GM21576 (cell line): ENCODE measurements around the gene TNNT2.

Source experiments
- ATAC-seq: cut with Tn5 transposase; IDR thresholded peaks from one replicate; pipeline ENCODE4 v1.9.1; 2021; ENCODE audit warnings: mild to moderate bottlenecking, moderate library complexity; ENCODE audit not compliant: unreplicated experiment

TNNT2 gene

GRCh38 chr1:201377611-201378092 lies at the start of gene TNNT2:
Gene TNNT2, minus strand, starts transcription at chr1:201377680. Its CDS starts 4,426 bp downstream, at chr1:201373254.
- no peak for ATAC-seq

- ATAC-seq, result no peak
Observed at GRCh38 chr1:201426479-201427310, 49.2 kb upstream of the TNNT2 start.

- no peak for ATAC-seq
Observed at GRCh38 chr1:201424146-201424545, 46.7 kb upstream of the TNNT2 start.

- ATAC-seq, result no peak
Observed at GRCh38 chr1:201423655-201424054, 46.2 kb upstream of the TNNT2 start.

DNA sequence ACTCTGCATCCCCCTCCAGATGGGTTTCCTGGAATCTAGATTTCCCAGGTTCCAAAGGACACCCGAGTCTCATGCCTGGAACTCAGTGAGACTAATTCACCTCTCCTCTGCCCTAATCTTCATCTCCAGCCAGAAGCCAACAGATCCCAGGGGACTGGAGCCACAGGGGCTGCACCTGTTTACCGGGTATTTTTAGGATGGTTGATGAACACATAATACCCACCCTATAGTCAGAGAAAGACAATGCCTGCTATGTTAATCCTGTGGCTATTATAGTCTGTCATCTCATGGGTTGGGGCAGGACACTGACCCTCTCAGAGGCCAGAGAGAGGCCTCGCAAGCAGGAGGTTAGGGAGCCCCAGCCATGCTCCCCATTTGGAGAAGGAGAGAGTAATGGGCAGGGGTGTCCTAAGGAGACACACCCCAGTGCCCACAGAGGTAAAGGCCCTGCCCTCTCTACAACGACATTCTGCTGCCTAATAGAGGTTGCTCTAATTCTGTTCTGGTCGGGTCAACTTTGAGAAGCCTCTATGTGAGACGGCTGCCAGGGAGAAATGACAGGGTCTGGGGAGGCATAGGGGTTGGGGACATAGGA lies 45.1 kb upstream of the TNNT2 start:
- no peak for ATAC-seq

- no peak for ATAC-seq
Observed at GRCh38 chr1:201422026-201422425, 44.5 kb upstream of the TNNT2 start.

DNA sequence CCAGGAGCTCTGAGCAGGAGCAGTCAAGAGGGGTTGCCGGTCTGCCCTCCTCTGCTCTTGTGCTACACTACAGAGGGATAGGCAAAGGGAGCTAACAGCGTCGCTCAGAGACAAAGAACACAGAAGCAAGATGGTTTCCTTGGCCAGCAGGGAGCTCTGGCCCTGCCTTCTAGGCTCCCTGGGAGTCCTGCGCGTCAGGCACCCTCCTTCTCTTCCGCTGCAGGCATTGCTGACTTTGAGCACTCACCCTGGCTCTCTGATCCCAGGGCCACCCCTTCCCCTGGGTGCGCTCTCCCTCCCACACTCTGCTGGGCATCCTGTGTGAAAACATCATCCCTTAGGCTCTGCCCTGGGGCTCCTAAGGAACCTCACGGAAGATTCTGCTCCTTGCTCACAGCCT lies 43.6 kb upstream of the TNNT2 start:
- no peak for ATAC-seq

DNA sequence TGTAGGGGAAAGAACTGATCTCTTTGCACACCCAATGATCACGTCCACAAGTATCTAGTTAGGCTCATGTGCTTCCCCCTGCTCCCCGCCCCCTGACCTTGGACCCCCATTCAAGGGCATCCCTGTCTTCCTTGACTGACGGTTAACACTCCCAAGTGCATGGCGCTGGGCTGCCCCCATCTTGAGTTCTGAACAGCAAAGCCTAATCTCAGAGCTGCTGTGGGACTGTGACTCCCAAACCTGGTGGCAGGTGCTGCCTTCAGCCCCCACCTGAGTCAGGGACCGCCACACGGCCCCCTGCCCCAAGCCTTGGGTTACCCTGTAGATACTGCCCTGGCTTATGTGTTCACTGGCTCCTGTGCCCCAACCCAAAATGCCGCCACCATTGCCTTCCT lies 43.1 kb upstream of the TNNT2 start:
- no peak for ATAC-seq

- no peak for ATAC-seq
Observed at GRCh38 chr1:201419746-201420607, 42.5 kb upstream of the TNNT2 start.

DNA sequence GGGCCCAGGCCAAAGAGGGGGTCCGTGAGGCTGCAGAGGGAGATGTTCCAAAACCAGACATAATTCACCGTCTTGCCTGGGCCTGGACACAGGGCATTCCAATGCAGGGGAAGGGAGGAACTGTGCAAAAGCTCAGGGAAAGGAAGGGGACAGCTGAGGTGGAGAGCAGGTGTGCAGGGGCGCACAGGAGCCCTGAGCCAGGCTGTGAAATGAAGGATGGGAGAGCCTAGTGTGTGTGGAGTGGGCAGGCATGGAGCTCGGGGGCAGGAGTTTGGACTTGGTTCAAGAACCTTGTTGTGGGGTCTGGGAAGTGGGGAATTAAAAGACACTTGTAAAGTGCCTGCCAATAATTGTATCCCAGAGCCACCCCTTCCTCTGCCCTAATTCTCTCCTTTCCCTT lies 41.8 kb upstream of the TNNT2 start:
- no peak for ATAC-seq

DNA sequence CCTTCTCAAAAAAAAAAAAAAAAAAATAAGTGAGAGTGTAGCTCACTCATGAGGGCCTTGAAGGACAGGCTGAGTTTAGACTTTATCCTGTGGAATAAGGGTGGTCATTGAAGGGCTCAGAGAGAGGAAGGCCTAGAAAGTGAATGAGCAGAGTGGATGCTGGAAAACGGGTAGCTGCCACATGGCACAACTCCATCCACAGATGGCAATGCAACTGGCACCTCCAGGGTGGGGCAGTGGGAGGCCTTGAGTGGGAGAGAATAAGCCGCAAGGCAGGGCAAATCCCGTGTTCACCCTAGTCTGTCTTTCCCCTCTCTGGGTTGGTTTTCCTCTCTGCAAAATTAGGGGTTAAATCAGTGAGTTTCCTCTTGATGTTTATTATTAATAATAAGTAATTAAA lies 41.0 kb upstream of the TNNT2 start:
- ATAC-seq, result no peak

GRCh38 chr1:201414051-201414738 lies 36.7 kb upstream of the TNNT2 start:
- no peak for ATAC-seq

DNA sequence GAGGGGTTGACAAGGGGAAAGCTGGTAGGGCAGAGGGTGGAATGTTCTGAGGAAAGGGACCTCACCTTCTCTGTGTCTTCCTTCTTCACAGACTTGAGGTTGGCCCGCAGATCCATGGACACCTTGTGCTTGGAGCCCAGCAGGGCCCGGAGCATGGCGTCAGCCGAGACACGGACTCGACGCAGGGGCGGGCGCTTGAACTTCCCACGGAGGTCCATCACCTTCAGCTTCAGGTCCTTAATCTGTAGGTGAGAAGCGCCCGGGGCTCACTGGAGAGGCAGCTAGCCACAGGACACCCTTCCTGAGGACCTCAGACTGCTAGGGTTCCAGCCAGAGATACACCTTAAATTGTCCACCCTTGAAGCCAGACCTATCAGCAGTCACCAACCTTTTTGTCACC lies 33.8 kb upstream of the TNNT2 start:
- ATAC-seq, result no peak

- no peak for ATAC-seq
Observed at GRCh38 chr1:201409440-201409839, 32.0 kb upstream of the TNNT2 start.

DNA sequence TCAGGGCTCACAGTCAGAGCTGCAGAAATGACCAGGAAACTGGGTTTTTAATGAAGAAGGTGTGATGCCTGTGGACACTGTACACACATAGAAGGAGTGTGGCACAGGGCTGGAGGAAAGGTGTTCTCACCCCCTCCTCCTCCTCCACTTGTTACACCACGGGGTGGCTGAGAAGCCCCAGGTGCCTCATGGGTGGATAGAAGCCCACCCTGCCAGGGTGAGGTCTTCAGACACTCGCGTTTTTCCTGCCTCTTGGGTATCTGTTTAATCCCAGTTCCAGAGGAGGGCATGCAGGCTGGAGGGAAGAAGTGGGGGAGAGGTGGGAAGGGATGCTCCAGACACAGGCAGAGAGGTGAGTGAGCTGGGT lies 31.3 kb upstream of the TNNT2 start:
- ATAC-seq, result no peak

GRCh38 chr1:201408176-201408833 lies 30.8 kb upstream of the TNNT2 start:
- ATAC-seq, result peak; percentile 52

DNA sequence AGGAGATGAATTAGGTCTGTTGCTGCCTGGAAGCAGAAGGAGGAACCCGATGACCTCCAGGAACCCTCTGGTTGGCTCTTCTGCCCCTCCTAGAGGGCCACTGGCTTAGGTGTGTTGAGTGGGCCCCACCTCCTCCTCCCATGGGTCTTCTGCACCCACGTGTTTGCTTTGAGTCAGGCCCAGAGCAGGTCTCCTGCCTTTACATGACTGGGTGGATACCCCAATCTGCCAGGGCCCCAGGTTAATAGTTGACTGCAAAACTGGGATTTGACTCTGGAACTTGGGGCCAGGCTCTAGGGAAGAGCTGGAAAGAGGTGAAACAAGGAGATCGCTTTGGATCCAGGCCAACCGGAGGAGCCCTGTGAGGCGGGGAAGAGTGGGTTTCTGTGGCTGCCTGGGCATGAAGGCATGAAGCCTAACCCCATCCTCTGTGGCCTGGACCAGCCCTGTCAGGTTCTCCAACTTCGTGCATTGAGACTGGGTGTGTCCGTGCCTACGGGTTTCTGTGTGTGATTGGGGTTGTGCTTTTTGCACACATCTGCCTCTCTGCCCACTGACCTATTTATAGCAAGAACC lies 29.4 kb upstream of the TNNT2 start:
- ATAC-seq, result no peak

- no peak for ATAC-seq
Observed at GRCh38 chr1:201405484-201405831, 28.0 kb upstream of the TNNT2 start.

GRCh38 chr1:201404722-201405483 lies 27.4 kb upstream of the TNNT2 start:
- no peak for ATAC-seq
